Glomerular visceral epithelial cell (primary cell): ENCODE measurements around the gene PYDC2.

Experiments used
- DNase-seq: peaks from one replicate; pipeline ENCODE4 v3.0.0-alpha.2; 2016; ENCODE audit errors: extremely low spot score

PYDC2 gene

GRCh38 chr3:191461113-191461595 lies at the start of gene PYDC2:
Gene PYDC2, plus strand, starts transcription at chr3:191461163. Its CDS starts 0 bp downstream, at chr3:191461163.
- no peak for DNase-seq

GRCh38 chr3:191412759-191413158 lies 48.2 kb upstream of the PYDC2 start:
- DNase-seq, result peak; percentile 28

GRCh38 chr3:191414286-191414685 lies 46.7 kb upstream of the PYDC2 start:
- no peak for DNase-seq

GRCh38 chr3:191414732-191415131 lies 46.2 kb upstream of the PYDC2 start:
- no peak for DNase-seq

GRCh38 chr3:191415566-191415965 lies 45.4 kb upstream of the PYDC2 start:
- DNase-seq, result no peak

- DNase-seq, result no peak
These were observed 43.6 kb upstream of the PYDC2 start for GRCh38 chr3:191417457-191417729.

- DNase-seq, result no peak
These were observed 40.2 kb upstream of the PYDC2 start for GRCh38 chr3:191420771-191421170.

GRCh38 chr3:191424881-191425280 lies 36.1 kb upstream of the PYDC2 start:
- no peak for DNase-seq

GRCh38 chr3:191425322-191425734 lies 35.6 kb upstream of the PYDC2 start:
- DNase-seq, result no peak

GRCh38 chr3:191426311-191426710 lies 34.7 kb upstream of the PYDC2 start:
- no peak for DNase-seq

GRCh38 chr3:191428177-191428576 lies 32.8 kb upstream of the PYDC2 start:
- no peak for DNase-seq

GRCh38 chr3:191430103-191430502 lies 30.9 kb upstream of the PYDC2 start:
- DNase-seq, result no peak

- no peak for DNase-seq
These were observed 29.7 kb upstream of the PYDC2 start for GRCh38 chr3:191431160-191431822.

- DNase-seq, result no peak
These were observed 28.8 kb upstream of the PYDC2 start for GRCh38 chr3:191432162-191432561.

- DNase-seq, result no peak
These were observed 26.9 kb upstream of the PYDC2 start for GRCh38 chr3:191434024-191434423.

GRCh38 chr3:191435981-191436380 lies 25.0 kb upstream of the PYDC2 start:
- no peak for DNase-seq

GRCh38 chr3:191438150-191438814 lies 22.7 kb upstream of the PYDC2 start:
- no peak for DNase-seq

- no peak for DNase-seq
These were observed 20.4 kb upstream of the PYDC2 start for GRCh38 chr3:191440532-191440931.

- DNase-seq, result no peak
These were observed 19.3 kb upstream of the PYDC2 start for GRCh38 chr3:191441687-191442086.

- DNase-seq, result no peak
These were observed 16.4 kb upstream of the PYDC2 start for GRCh38 chr3:191444569-191444968.

GRCh38 chr3:191449256-191449655 lies 11.7 kb upstream of the PYDC2 start:
- no peak for DNase-seq

- DNase-seq, result no peak
These were observed 5.6 kb upstream of the PYDC2 start for GRCh38 chr3:191455257-191455952.

GRCh38 chr3:191460360-191460759 lies 603 bp upstream of the PYDC2 start:
- no peak for DNase-seq
